HCEC 1CT (cell line): ENCODE results near the gene PIGO.
A peak's percentile ranks its signal among the peaks of the same experiment; 100 is the strongest.

Experiments
- DNase-seq: peaks from one replicate; pipeline ENCODE4 v3.0.0-alpha.2; 2017

The PIGO gene

DNA sequence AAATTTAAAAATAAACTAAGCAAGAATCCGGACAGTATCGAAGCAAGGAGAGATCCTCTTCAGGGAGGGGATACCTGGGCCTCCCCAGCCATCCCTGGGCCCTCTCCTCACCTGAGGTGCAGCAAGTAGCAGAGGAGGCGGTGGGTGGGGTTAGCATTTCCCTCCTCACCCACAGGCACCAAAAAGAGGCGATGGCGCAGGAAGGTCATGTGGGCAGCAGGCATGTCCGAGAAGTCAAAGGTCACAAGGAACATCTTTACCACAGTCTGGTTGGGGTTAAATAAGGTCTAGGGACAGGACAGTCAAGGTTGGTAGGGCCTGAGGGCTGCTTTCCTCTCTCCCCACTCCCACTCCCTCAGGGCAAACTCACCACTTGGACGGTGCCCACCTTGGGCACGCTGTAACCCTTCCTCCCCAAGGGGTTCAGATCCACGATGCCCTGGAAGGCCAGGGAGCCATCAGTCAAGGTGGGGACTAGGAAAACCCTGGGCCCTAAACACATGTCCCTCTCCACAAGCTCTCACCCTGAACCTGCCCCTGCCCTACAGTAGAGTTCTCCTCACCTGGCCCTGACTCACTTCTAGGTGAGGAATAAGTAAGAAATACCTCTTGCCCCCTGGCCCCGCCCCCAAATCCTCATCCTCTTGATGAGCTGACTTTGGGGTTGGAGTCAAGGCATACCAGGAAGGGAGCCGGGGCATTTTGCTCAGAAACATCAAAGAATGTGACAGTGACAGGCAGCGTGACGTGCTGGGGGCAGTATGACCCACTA is 9.4 kb upstream of the PIGO start:
- no peak for DNase-seq

- no peak for DNase-seq
Measured at GRCh38 chr9:35105126-35105525, 8.7 kb upstream of the PIGO start.

DNA sequence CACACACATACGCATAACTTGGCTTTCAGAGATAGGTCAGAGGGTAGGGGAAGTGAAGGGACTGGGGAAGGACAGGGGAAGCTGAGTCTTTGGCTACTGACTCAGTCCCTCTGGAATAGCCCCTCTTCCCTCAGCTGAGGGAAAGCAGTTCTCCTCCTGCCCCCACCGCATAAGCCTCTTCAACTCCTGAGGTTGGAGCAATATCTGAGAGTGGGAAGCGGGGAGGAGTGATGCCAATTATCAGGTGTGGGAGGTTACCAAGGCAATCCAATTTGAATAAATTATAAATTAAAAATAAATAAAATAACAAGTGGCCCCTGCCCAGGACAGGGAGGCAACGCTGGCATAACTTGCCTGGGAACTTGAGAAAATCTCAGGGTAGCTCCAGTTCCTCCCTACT is 8.2 kb upstream of the PIGO start:
- no peak for DNase-seq

DNA sequence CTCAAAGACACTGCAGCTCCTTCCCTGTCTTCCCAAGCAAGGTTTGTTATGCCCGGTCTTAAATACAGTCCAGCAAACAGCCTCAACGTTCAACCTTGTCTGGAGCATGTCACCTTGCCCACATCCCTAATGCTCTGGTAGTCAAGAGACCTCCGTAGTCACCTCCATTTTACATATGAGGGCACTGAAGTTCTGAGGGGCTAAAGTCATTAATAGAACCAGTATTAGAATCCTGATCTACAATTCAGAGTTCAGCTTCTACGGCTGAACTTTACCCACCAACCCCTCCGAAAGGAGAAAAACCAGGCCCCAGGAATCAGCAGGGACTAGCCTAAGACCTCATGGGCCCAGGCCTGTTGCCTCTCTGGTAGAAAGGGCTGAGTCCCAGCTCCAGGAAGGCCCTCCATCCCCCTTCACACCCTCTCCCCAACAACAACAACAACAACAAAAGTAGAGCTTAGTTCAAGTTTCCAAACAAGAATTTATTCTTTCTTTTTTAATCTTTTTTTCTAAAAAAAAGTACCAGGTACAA is 7.3 kb upstream of the PIGO start:
- DNase-seq: no peak

DNA sequence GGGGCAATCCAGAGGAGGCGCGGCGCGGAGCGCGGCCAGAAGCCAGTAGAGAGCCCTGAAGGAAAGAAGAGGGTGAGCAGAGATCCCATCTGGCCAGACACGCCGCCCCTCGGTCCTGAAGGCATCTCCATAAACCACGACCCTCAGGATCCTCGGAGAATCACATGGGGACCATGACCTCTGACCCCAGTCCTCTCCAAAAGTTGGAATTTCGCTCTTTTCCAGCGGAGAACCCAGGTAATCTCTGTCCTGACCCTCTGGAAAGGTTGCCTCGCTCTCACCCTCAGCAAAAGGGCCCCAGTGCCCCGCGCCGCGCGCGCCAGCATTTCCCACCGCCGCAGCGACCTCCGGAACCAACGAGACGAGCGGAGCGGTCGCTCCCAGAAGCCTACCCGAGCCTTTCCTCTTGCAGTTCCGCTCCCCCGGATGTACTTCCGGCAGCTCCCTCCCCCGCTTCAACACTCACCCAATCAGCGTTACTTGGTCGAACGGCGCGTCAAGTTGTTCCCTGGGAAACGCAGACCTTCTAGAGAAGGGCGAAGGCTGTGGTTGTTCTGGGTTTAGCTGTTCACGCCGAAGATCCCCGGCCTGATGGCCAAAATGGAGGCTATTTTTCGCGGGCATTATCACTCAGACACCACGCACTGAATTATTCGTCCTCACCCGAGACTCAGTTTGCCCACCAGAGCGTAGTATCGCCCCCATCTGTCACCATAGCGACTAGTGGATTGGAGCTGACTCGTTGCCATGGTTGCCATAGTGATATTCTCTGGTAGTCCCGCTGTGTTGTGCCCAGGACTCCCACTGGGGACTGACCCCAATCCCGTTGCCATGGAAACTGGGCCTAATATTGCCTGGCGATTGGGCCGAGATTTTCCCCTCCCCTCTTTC is 6.6 kb upstream of the PIGO start, which contains the start of gene STOML2:
STOML2 (minus strand) TSS at position 363 of the 891 bp plus-strand sequence; CDS start at position 326, 37 bp downstream.
- DNase-seq: peak; percentile 98

DNA sequence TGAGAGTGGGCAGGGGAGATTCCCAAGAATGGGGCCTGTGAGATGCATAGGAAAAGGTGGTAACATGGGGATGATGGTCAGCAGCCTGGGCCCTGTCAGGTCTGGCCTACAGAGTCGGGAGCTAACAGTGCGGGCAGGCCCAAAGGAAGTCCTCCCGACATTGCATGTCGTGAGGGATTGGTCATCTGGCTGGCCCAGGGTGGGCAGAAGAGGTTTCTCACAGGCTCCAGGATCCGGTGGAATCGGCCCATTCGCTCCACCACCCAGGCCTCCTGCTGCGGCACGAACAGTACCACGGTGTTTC is 6.0 kb upstream of the PIGO start:
- no peak for DNase-seq

GRCh38 chr9:35097573-35097972 is 1.2 kb upstream of the PIGO start:
- DNase-seq: no peak

GRCh38 chr9:35091536-35091935 is 4.9 kb downstream of the PIGO start:
- DNase-seq: no peak

DNA sequence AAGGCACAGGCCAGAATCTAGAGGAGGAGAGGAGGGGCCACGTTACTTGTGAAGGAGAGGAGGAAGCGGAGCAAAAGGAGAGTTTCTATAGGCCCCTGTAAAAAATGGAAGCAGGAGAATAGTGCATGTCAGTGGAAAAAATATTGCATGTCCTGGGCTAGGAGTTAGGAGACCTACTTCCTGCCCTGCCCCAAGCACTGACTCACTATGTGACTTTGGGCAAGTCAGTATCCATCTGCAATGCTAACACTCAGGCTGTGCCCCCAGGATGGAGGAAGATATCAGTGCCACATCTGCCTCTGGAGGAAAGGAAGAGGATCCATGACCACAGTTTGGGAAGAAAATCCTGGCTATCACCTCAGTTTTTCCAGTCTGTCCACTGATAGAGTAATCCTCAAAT is 7.0 kb downstream of the PIGO start:
- DNase-seq: no peak

GRCh38 chr9:35085078-35085477 is 11.3 kb downstream of the PIGO start:
- DNase-seq: no peak

DNA sequence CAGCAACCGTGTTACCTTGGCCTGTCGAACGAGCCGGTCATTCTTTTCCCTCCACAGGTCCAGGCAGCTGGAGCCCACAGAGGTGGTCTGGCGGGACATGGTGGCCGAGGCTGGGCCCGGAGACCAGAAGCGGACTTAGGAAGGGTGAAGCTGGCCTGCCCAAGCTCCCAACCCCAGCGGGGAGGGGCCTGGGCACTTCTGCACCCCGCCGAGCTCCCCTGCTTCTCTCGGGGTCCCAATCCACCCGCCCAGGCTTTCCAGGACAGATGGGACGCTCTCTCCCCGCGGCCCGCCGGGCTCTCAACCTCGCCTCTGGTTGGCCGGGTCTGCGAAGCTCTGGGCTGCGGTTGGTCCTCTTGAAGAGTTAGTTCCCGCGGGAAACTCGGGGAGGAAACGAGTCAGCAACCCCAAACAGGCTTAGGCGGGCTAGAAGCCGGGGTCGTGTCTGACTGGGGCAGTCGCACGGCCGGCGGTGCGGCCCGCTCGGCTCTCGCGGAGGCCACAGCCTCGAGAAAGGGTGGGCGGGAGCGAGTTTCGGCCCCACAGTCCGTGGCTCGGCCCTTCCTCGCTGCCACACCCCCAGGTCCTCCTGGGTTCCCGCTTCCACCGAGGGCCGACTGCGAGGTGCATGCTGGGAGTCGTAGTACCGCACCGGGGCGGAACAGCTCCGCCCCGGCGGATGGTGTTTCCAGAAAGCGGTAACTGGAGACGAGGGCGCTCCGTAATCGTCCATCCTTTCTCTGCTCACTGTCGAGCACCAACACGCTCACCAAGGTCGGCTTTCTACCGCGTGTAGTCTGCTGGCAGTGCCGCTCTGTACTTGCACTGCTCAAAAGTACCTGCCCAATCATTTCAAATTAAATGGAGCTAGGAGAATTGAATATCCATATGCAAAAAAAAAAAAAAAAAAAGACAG is 16.7 kb downstream of the PIGO start, which contains the start of gene FANCG:
FANCG (minus strand) TSS at position 517 of the 916 bp plus-strand sequence; CDS start at position 99, 418 bp downstream.
- peak; percentile 92 for DNase-seq

- DNase-seq: no peak
Measured at GRCh38 chr9:35079041-35079425, 17.4 kb downstream of the PIGO start.

- no peak for DNase-seq
Measured at GRCh38 chr9:35078066-35078465, 18.3 kb downstream of the PIGO start.

DNA sequence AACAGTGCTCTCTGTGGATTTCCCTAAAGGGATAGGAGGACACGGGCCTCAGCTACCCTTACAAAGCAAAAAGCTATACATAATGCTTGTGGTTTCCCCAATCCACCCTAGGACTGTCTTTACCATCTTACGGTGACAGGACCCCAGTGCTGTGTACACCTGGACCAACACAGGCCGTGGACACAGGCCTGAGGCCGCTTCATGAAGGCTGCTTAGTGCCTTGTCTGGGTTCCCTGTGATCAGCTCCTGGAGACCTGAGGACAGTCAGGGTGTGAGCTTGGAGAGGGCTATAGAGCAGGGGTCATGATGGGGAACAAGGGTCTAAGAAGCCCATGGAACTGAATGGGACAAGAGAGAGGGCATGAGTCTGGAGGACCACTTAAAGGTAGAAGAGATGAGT is 19.5 kb downstream of the PIGO start:
- DNase-seq: no peak

DNA sequence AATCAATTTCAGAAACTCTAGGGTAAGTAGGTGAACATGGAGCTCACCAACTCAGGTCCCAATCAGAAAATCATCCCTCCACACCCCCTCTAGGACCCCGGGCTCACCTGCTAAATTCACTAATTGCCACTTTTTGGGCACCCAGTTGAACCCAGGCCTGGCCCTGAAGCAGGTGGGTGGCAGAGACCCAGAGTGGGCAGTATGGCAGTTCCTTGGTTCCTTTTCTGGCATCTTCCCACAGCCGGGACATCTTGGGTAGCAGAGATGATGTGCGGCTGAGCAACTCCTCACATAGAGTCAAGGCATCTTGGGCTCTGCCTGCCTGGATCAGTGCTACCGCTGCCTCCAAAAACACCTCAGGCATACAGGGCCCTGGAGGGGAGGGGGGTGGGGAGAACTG is 21.0 kb downstream of the PIGO start:
- DNase-seq: no peak

GRCh38 chr9:35074791-35075190 is 21.6 kb downstream of the PIGO start:
- DNase-seq: no peak

- no peak for DNase-seq
Measured at GRCh38 chr9:35074141-35074540, 22.2 kb downstream of the PIGO start.

DNA sequence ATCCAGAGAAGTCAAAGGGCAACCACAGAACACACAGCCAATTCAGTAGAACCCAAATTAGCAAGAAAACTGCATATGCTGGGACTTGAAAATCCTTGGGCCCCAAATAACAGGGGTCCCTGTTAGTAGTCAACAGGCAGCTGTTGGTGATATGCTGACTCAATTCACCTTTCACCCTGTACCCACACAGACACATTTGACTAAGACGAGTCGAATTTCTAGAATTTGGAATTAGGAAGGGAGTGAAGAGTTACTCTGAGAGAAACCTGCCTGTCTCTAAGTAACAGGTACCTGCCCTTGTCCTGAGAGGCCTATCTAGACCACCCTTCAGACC is 23.1 kb downstream of the PIGO start:
- DNase-seq: peak; percentile 13

DNA sequence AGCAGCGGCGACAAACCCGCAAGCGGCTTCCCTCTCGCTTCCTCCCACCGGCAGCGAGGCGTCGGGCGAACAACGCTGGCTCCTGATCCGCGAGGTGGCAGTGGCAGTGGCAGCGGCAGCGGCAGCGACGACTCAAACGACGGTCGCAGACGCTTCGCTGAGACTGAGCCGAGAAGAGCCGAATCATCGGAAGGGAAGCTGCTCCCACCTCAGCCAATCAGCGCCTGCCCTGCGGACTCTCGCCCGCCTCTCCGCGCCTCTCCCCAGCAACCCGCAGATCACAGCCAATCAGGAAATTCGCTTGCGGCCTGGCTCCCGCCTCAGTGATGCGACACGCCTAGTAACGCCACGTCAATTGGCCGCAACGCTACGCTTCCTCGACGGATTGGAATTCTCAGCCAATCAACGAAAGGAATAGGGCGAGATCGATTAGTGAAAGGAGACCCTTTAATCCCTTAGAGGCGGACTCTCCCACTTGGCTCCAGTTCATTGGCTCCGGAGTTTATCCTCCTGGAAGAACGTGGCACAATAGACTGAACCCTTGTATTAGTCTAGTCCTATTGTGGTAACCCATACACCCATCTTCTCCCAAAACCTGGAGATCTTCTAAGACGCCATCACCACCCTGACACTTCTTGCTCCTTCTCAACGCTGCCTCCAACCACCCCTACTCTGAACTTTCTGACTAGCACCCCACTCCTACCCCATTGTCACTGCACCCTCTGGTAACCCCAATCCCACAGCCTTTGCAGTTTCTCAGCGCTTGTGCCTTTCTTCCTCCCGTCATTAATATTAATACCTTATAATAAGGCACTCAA is 23.7 kb downstream of the PIGO start, which contains the start of gene VCP:
VCP (minus strand) TSS at position 165 of the 818 bp plus-strand sequence. CDS start 272 bp downstream, outside the sequence.
- peak; percentile 99 for DNase-seq

GRCh38 chr9:35071814-35072460 is 24.5 kb downstream of the PIGO start:
- DNase-seq: peak; percentile 84
